ENCODE results near the gene SLC35B1.

DNA sequence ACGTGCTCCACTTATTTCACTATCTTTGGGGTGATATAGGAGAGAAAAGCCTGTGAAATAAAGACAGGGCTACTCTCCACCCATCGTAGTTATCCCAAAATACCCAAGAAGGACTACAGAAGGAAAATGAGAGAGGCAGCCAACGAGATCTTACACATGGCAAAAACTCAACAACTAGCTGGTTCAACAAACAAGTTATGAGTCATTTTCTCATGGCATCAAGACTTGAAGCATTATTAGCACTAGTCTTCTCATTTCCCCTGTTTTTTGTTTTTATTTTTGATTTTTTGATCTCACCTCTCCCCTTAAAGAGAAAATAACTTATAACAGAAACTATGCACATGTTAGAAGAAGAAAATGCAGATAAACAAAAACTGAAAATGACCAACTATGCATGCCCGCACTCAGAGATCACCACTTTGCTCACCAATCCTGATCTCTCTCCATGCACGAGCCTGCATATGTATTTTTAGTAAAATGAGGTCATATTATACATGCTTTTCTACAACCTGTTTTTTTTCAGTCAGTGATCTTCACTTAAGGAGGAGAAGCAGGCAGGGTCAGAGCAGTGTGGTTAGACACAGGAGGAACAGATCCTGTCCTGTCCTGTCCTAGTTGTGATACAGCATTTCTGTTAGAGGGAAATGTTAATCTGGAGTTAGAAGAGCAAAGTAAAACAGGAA lies 33.4 kb upstream of the SLC35B1 start:
- no peak for TF ChIP-seq GATA2 (IDR thresholded peaks at IDR 0.05; ENCODE audit: low read depth, low read length)
- TF ChIP-seq GATA3 (IDR thresholded peaks at IDR 0.05; ENCODE audit: low read depth, low read length): no peak

Measured in SH-SY5Y (cell line).